Breast epithelium (tissue), 4 donors: ENCODE data around the gene ZMIZ1. TPM values are rescaled to one million over a fixed set of nuclear protein-coding genes. Genes with fewer than 3 reads are reported as not detected.

Experiments used
- DNase-seq, 2 donors: peaks; one replicate each; pipeline ENCODE4 v3.0.0-alpha.2; 2019; ENCODE audit warnings: low spot score in 2 of 2
- H3K27ac ChIP-seq, 2 donors: fragments of 200-600 bp; sonication (generic) in 1 of 2; one replicate each; pipeline ENCODE4 v1.5.1; 2016 to 2019; ENCODE audit warnings: mild to moderate bottlenecking in 1 of 2
- H3K27me3 ChIP-seq, 2 donors: fragments of 200-600 bp; sonication (generic) in 1 of 2; one replicate each; pipeline versions ENCODE4 v1.5.1 to v1.6.0; 2017 to 2019; ENCODE audit warnings: control low read depth in 1 of 2, mild to moderate bottlenecking in 1 of 2
- H3K36me3 ChIP-seq: fragments of 200-600 bp; one replicate; pipeline ENCODE4 v1.5.1; 2019
- H3K4me1 ChIP-seq, 2 donors: fragments of 200-600 bp; sonication (generic); one replicate each; pipeline ENCODE4 v1.5.1; 2016 to 2019; ENCODE audit warnings: control low read depth in 1 of 2
- H3K4me3 ChIP-seq, 3 donors: fragments of 200-600 bp; sonication (generic); 1 replicate in 2 of 3; 2 replicates in 1 of 3; pipeline ENCODE4 v1.5.1; 2016 to 2019; ENCODE audit warnings: mild to moderate bottlenecking in 3 of 3, moderate library complexity in 2 of 3
- H3K9me3 ChIP-seq, 2 donors: fragments of 200-600 bp; sonication (generic) in 1 of 2; one replicate each; pipeline ENCODE4 v1.5.1; 2016 to 2019; ENCODE audit warnings: control low read depth in 1 of 2
- CTCF ChIP-seq, 3 donors: fragments of 450-650 bp; IDR thresholded peaks; one replicate each; pipeline ENCODE4 v1.5.1; 2016 to 2017; ENCODE audit warnings: antibody characterized with exemption in 3 of 3, mild to moderate bottlenecking in 3 of 3, moderate library complexity in 3 of 3
- POLR2A ChIP-seq: fragments of 450-650 bp; IDR thresholded peaks from one replicate; pipeline ENCODE4 v1.6.1; 2016; ENCODE audit warnings: antibody characterized with exemption, mild to moderate bottlenecking, moderate library complexity
- POLR2AphosphoS5 ChIP-seq, 3 donors: sonication (generic); formaldehyde crosslinking; IDR thresholded peaks; one replicate each; pipeline ENCODE4 v1.6.1; 2017; ENCODE audit warnings: antibody characterized with exemption in 3 of 3
- intact Hi-C: fragments of 100-400 bp; cut with DNase I; formaldehyde crosslinking; loops from one replicate; pipeline ENCODE4 v1.15.1; 2023; ENCODE audit warnings: low total_unique reads
- total RNA-seq, 3 donors: library from RNA; depleted of rRNA; stranded (reverse); fragments of >200 nt; gene quantifications; one replicate each; pipeline ENCODE4 v1.1.0, GENCODE V29; 2016

Gene ZMIZ1
- total RNA-seq, 3 donors from 2014 or later = 34.4 to 63.7 (median 39.8) TPM

DNA sequence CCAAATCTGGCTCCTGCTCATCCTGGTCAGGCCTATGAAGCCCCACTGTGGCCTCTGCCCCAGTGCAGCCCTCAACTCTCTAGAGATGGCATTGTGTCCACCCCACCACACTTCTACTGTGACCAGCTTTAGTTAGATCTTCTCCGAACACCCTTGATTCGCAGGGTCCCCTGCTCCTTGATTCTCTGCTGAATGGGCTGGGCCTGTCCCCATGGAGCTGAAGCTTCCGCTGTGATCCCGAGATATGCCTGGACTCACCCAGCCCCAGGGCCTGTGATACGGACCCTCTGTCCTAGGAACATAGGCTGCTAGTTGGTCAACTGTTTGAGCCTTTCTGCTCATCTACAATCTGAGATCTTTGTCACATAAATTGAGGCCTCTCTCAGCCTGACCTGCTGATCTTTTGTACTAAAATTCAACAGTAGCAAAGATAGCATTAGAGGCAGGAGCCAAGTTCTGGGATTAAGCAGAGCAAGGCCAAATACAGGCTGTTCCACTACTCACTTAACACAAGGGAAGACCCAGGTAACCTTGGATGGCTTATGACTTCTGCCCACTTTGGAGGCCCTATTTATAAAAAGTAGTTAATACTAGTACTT is 272.0 kb downstream of the ZMIZ1 start:
- Histone ChIP-seq H3K4me1 (no peaks in the 10 kb centered on the region), H3K36me3 (no peaks in the 10 kb centered on the region), H3K9me3 (no peaks in the 10 kb centered on the region), H3K4me3 (no peak overlapping the region), H3K27me3 (no peaks in the 10 kb centered on the region), H3K27ac (peak overlapping the region in 1 of 2 donors; percentile 50)
- intact Hi-C loops = no loop called here
- no peak for TF ChIP-seq CTCF (IDR thresholded peaks at IDR 0.05)
- TF ChIP-seq POLR2A = no peak
- TF ChIP-seq POLR2AphosphoS5 (IDR thresholded peaks at IDR 0.05) = no peak
- no peak for DNase-seq

- no peak for TF ChIP-seq POLR2A
- TF ChIP-seq POLR2AphosphoS5 (IDR thresholded peaks at IDR 0.05) = no peak
- no peak for TF ChIP-seq CTCF (IDR thresholded peaks at IDR 0.05)
- Histone ChIP-seq H3K4me3 (no peak overlapping the region), H3K9me3 (no peaks in the 10 kb centered on the region), H3K4me1 (no peaks in the 10 kb centered on the region), H3K36me3 (no peaks in the 10 kb centered on the region), H3K27me3 (no peaks in the 10 kb centered on the region), H3K27ac (peak overlapping the region in 1 of 2 donors; percentile 13)
- intact Hi-C loops = no loop called here
- no peak for DNase-seq
Observed at GRCh38 chr10:79342295-79342761, 273.6 kb downstream of the ZMIZ1 start.

GRCh38 chr10:79342811-79343561 is 274.2 kb downstream of the ZMIZ1 start:
- no peaks in the 10 kb centered on the region for H3K27me3 ChIP-seq
- no peaks in the 10 kb centered on the region for H3K36me3 ChIP-seq
- no peaks in the 10 kb centered on the region for H3K9me3 ChIP-seq
- intact Hi-C loops = no loop called here
- peak in 1 of 2 donors; percentile 55 for DNase-seq
- no peaks in the 10 kb centered on the region for H3K4me1 ChIP-seq
- no peak overlapping the region for H3K4me3 ChIP-seq
- H3K27ac ChIP-seq = peak overlapping the region in 1 of 2 donors; percentile 13
- no peak for TF ChIP-seq POLR2AphosphoS5 (IDR thresholded peaks at IDR 0.05)
- TF ChIP-seq POLR2A = no peak
- no peak for TF ChIP-seq CTCF (IDR thresholded peaks at IDR 0.05)

DNA sequence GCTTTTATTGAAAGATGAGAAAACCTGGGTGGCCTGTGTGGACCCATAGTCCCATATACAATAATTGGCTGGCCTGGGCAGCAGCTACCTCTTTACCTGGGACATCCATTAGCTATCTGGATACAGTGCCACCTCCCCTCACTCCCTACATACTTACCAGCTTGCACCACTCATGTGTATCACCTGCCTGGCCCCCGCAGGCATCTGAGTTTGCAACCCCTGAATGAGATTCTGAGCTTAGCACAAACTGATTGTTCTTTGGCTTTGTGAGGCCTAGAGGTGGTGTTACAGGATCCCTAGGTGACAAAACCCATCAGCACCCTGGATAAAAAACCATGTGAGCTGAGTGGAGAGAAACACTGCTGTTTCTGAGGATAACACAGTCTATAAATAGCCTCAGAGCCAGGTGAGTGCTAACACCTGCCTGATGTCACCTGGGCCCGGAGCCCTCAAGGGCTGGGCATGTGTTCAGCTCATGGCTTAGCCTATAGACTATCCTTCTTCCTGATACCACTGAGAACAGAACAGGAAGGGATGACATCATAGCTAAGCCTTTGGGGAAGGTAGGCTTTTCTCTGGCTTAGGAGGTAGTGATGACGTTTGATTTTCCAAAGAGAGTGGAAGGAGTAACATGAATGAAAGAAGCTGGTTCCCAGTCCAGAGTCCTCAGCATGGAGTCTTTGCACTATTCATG is 275.9 kb downstream of the ZMIZ1 start:
- Histone ChIP-seq H3K27me3 (no peaks in the 10 kb centered on the region), H3K4me1 (no peaks in the 10 kb centered on the region), H3K4me3 (no peak overlapping the region), H3K9me3 (no peaks in the 10 kb centered on the region), H3K36me3 (no peaks in the 10 kb centered on the region), H3K27ac (no peak overlapping the region)
- no peak for DNase-seq
- TF ChIP-seq POLR2AphosphoS5 (IDR thresholded peaks at IDR 0.05) (no peak), CTCF (IDR thresholded peaks at IDR 0.05) (no peak), POLR2A (no peak)
- intact Hi-C loops = no loop called here
